NCI-H345 (cell line): ENCODE results near the gene CDKL1.

ENCODE experiments used
- DNase-seq: peaks from one replicate; lab custom pipeline; 2025; lab: John Stamatoyannopoulos, UW

CDKL1 gene

GRCh38 chr14:50396631-50397389 is at the start of gene CDKL1:
Gene CDKL1, minus strand, starts transcription at chr14:50396881. Its CDS starts 1,013 bp downstream, at chr14:50395868.
- DNase-seq, result peak; percentile 53

- DNase-seq, result no peak
Measured at GRCh38 chr14:50434528-50434927, 37.8 kb upstream of the CDKL1 start.

- DNase-seq, result no peak
Measured at GRCh38 chr14:50432131-50432530, 35.5 kb upstream of the CDKL1 start.

- no peak for DNase-seq
Measured at GRCh38 chr14:50425816-50426215, 29.1 kb upstream of the CDKL1 start.

GRCh38 chr14:50425105-50425504 is 28.4 kb upstream of the CDKL1 start:
- DNase-seq, result no peak

- no peak for DNase-seq
Measured at GRCh38 chr14:50423529-50423928, 26.8 kb upstream of the CDKL1 start.

GRCh38 chr14:50421499-50421898 is 24.8 kb upstream of the CDKL1 start:
- DNase-seq, result no peak

- DNase-seq, result no peak
Measured at GRCh38 chr14:50417853-50418252, 21.2 kb upstream of the CDKL1 start.

- no peak for DNase-seq
Measured at GRCh38 chr14:50410921-50411320, 14.2 kb upstream of the CDKL1 start.

GRCh38 chr14:50410071-50410470 is 13.4 kb upstream of the CDKL1 start:
- no peak for DNase-seq

- no peak for DNase-seq
Measured at GRCh38 chr14:50407111-50407812, 10.6 kb upstream of the CDKL1 start.

- DNase-seq, result peak; percentile 62
Measured at GRCh38 chr14:50403419-50403818, 6.7 kb upstream of the CDKL1 start.

- no peak for DNase-seq
Measured at GRCh38 chr14:50402965-50403364, 6.3 kb upstream of the CDKL1 start.

- no peak for DNase-seq
Measured at GRCh38 chr14:50400461-50400860, 3.8 kb upstream of the CDKL1 start.

GRCh38 chr14:50399251-50400032 is 2.8 kb upstream of the CDKL1 start:
- DNase-seq, result peak; percentile 12

GRCh38 chr14:50398189-50398580 is 1.5 kb upstream of the CDKL1 start:
- no peak for DNase-seq

GRCh38 chr14:50397390-50398188 is 908 bp upstream of the CDKL1 start:
- DNase-seq, result no peak

- DNase-seq, result no peak
Measured at GRCh38 chr14:50395448-50395847, 1.2 kb downstream of the CDKL1 start.

- DNase-seq, result no peak
Measured at GRCh38 chr14:50394713-50395112, 2.0 kb downstream of the CDKL1 start.

GRCh38 chr14:50389668-50390441 is 6.8 kb downstream of the CDKL1 start:
- no peak for DNase-seq
